Tibial nerve (tissue), 4 donors: Measurements from ENCODE around the gene SUPT7L. TPM values are rescaled to one million over a fixed set of nuclear protein-coding genes. Genes with fewer than 3 reads are reported as not detected.
"Not testable (repeated sequence)": the region's sequence is repeated elsewhere in the genome, so short reads cannot be mapped to it uniquely, and the experiment has no call there.

Experiments
- DNase-seq, 2 donors: peaks; one replicate each; pipeline ENCODE4 v3.0.0-alpha.2; 2019; ENCODE audit warnings: low spot score in 2 of 2
- H3K27ac ChIP-seq, 4 donors: fragments of 200-600 bp; sonication (generic) in 3 of 4; one replicate each; pipeline ENCODE4 v1.5.1; 2017 to 2019; ENCODE audit warnings: mild to moderate bottlenecking in 1 of 4
- H3K27me3 ChIP-seq, 2 donors: fragments of 200-600 bp; sonication (generic) in 1 of 2; one replicate each; pipeline versions ENCODE4 v1.5.1 to v1.6.0; 2017 to 2019
- H3K36me3 ChIP-seq, 3 donors: fragments of 200-600 bp; sonication (generic); one replicate each; pipeline ENCODE4 v1.5.1; 2018 to 2019
- H3K4me1 ChIP-seq, 4 donors: fragments of 200-600 bp; sonication (generic) in 3 of 4; one replicate each; pipeline ENCODE4 v1.5.1; 2017 to 2019
- H3K4me3 ChIP-seq, 4 donors: fragments of 200-600 bp; sonication (generic) in 3 of 4; one replicate each; pipeline ENCODE4 v1.5.1; 2017 to 2019; ENCODE audit warnings: mild to moderate bottlenecking in 1 of 4, moderate library complexity in 1 of 4
- H3K9me3 ChIP-seq, 4 donors: fragments of 200-600 bp; sonication (generic) in 3 of 4; one replicate each; pipeline ENCODE4 v1.5.1; 2017 to 2019
- CTCF ChIP-seq, 5 experiments: fragments of 200-600 bp in 3 of 5; fragments of 450-650 bp in 2 of 5; sonication (generic) in 3 of 5; IDR thresholded peaks; one replicate each; pipeline ENCODE4 v1.5.1; 2016 to 2019; ENCODE audit warnings: antibody characterized with exemption in 5 of 5, mild to moderate bottlenecking in 3 of 5, moderate library complexity in 2 of 5
- EP300 ChIP-seq, 2 donors: sonication (generic); formaldehyde crosslinking; IDR thresholded peaks; one replicate each; pipeline ENCODE4 v1.6.1; 2017; ENCODE audit warnings: antibody characterized with exemption in 2 of 2, mild to moderate bottlenecking in 1 of 2
- POLR2A ChIP-seq, 2 donors: fragments of 450-650 bp; IDR thresholded peaks; one replicate each; pipeline ENCODE4 v1.6.1; 2017; ENCODE audit warnings: antibody characterized with exemption in 2 of 2, mild to moderate bottlenecking in 2 of 2, moderate library complexity in 2 of 2
- WGBS, 2 donors: methylation state at CpG; one replicate each; pipeline ENCODE4 v1.1.5; 2018; 5-methylcytosine and 5-hydroxymethylcytosine counted together
- total RNA-seq, 4 donors: library from RNA; depleted of rRNA; stranded (reverse); fragments of >200 nt; gene quantifications; one replicate each; pipeline ENCODE4 v1.1.0, GENCODE V29; 2016

SUPT7L gene
- total RNA-seq, 4 donors from 2014 or later = 30.2 to 36.3 (median 33.8) TPM

GRCh38 chr2:27627963-27628766 lies 35.2 kb downstream of the SUPT7L start:
- no peak for TF ChIP-seq POLR2A (IDR thresholded peaks at IDR 0.05)
- no peak for TF ChIP-seq CTCF (IDR thresholded peaks at IDR 0.05)
- TF ChIP-seq EP300 (IDR thresholded peaks at IDR 0.05) = no peak
- Histone ChIP-seq H3K4me1 (peaks cover 0 to 32% (median 11%) of the 10 kb centered on the region in 4 donors), H3K4me3 (peak overlapping the region; percentile 60 to 73 (median 64)), H3K36me3 (peaks cover 0 to 46% (median 2%) of the 10 kb centered on the region in 3 donors), H3K27ac (peak overlapping the region; percentile 62 to 85 (median 80)), H3K27me3 (no peaks in the 10 kb centered on the region), H3K9me3 (no peaks in the 10 kb centered on the region)
- WGBS, 2 donors = 6 to 7% methylated on average over 10 to 18 of the region's 21 CpGs
- DNase-seq = no peak

- H3K9me3 ChIP-seq, H3K4me3 ChIP-seq, DNase-seq, H3K27me3 ChIP-seq: not testable (repeated sequence)
- Histone ChIP-seq H3K27ac (peak overlapping the region in 1 of 4 donors; percentile 61), H3K36me3 (peaks cover 0 to 46% (median 0%) of the 10 kb centered on the region in 3 donors), H3K4me1 (peaks cover 0 to 32% (median 11%) of the 10 kb centered on the region in 4 donors)
- 52 to 63% methylated on average over 3 of the region's 3 CpGs for WGBS, 2 donors
Observed at GRCh38 chr2:27626921-27627320, 36.5 kb downstream of the SUPT7L start.

GRCh38 chr2:27626323-27626722 lies 37.1 kb downstream of the SUPT7L start:
- not testable (repeated sequence) for H3K9me3 ChIP-seq, H3K27ac ChIP-seq, H3K4me3 ChIP-seq, DNase-seq, H3K27me3 ChIP-seq
- WGBS, 2 donors = 95% methylated on average over 1 of the region's 1 CpG
- H3K36me3 ChIP-seq = peaks cover 0 to 46% (median 3%) of the 10 kb centered on the region in 3 donors
- H3K4me1 ChIP-seq = peaks cover 0 to 32% (median 11%) of the 10 kb centered on the region in 4 donors

GRCh38 chr2:27624943-27625342 lies 38.5 kb downstream of the SUPT7L start:
- Histone ChIP-seq H3K36me3 (peaks cover 0 to 49% (median 7%) of the 10 kb centered on the region in 3 donors), H3K9me3 (no peaks in the 10 kb centered on the region), H3K27me3 (no peaks in the 10 kb centered on the region), H3K4me1 (peaks cover 0 to 25% (median 9%) of the 10 kb centered on the region in 4 donors), H3K4me3 (no peak overlapping the region), H3K27ac (no peak overlapping the region)
- no peak for DNase-seq
- TF ChIP-seq POLR2A (IDR thresholded peaks at IDR 0.05) (no peak), EP300 (IDR thresholded peaks at IDR 0.05) (no peak), CTCF (IDR thresholded peaks at IDR 0.05) (no peak)

- Histone ChIP-seq H3K36me3 (peaks cover 0 to 65% (median 7%) of the 10 kb centered on the region in 3 donors), H3K4me3 (no peak overlapping the region), H3K27me3 (no peaks in the 10 kb centered on the region), H3K4me1 (peaks cover 0 to 16% (median 4%) of the 10 kb centered on the region in 4 donors), H3K27ac (no peak overlapping the region), H3K9me3 (no peaks in the 10 kb centered on the region)
- no peak for TF ChIP-seq EP300 (IDR thresholded peaks at IDR 0.05)
- TF ChIP-seq CTCF (IDR thresholded peaks at IDR 0.05) = no peak
- TF ChIP-seq POLR2A (IDR thresholded peaks at IDR 0.05) = no peak
- 76 to 85% methylated on average over 3 of the region's 3 CpGs for WGBS, 2 donors
- DNase-seq = no peak
Observed at GRCh38 chr2:27622921-27623384, 40.5 kb downstream of the SUPT7L start.

GRCh38 chr2:27621524-27621923 lies 41.9 kb downstream of the SUPT7L start:
- 52 to 58% methylated on average over 1 of the region's 1 CpG for WGBS, 2 donors
- Histone ChIP-seq H3K9me3 (no peaks in the 10 kb centered on the region), H3K4me3 (no peak overlapping the region), H3K36me3 (peaks cover 0 to 80% (median 16%) of the 10 kb centered on the region in 3 donors), H3K27me3 (no peaks in the 10 kb centered on the region), H3K4me1 (peaks cover 0 to 6% (median 0%) of the 10 kb centered on the region in 4 donors), H3K27ac (no peak overlapping the region)
- TF ChIP-seq CTCF (IDR thresholded peaks at IDR 0.05) (no peak), POLR2A (IDR thresholded peaks at IDR 0.05) (no peak), EP300 (IDR thresholded peaks at IDR 0.05) (no peak)
- no peak for DNase-seq
